Occipital lobe (tissue), 2 donors: Measurements from ENCODE around the gene UBAP2. TPM values are rescaled to one million over a fixed set of nuclear protein-coding genes. Genes with fewer than 3 reads are reported as not detected.
"Not testable (repeated sequence)": the region's sequence is repeated elsewhere in the genome, so short reads cannot be mapped to it uniquely, and the experiment has no call there.

ENCODE experiments used
- DNase-seq: peaks from one replicate; lab custom pipeline; 2025; lab: John Stamatoyannopoulos, UW
- total RNA-seq: library from RNA; depleted of rRNA; stranded (reverse); fragments of >200 nt; gene quantifications from one replicate; pipeline ENCODE4 v1.2.3, GENCODE V29; 2014

The UBAP2 gene
- total RNA-seq, 1 donor from 2014 or later: 68.2 TPM

GRCh38 chr9:33976414-33976813 lies 72.3 kb downstream of the UBAP2 start:
- DNase-seq: no peak

GRCh38 chr9:33972698-33973097 lies 76.0 kb downstream of the UBAP2 start:
- DNase-seq: no peak

- no peak for DNase-seq
These were observed 84.5 kb downstream of the UBAP2 start for GRCh38 chr9:33964086-33964768.

GRCh38 chr9:33962468-33962867 lies 86.2 kb downstream of the UBAP2 start:
- not testable (repeated sequence) for DNase-seq

- DNase-seq: no peak
These were observed 89.0 kb downstream of the UBAP2 start for GRCh38 chr9:33959725-33960124.

- DNase-seq: no peak
These were observed 92.1 kb downstream of the UBAP2 start for GRCh38 chr9:33956544-33956943.

- no peak for DNase-seq
These were observed 96.6 kb downstream of the UBAP2 start for GRCh38 chr9:33952066-33952465.

- no peak for DNase-seq
These were observed 98.3 kb downstream of the UBAP2 start for GRCh38 chr9:33950371-33950770.

GRCh38 chr9:33946779-33947535 lies 101.7 kb downstream of the UBAP2 start:
- DNase-seq: no peak

- no peak for DNase-seq
These were observed 105.3 kb downstream of the UBAP2 start for GRCh38 chr9:33943389-33943788.

GRCh38 chr9:33942471-33943083 lies 106.1 kb downstream of the UBAP2 start:
- no peak for DNase-seq

GRCh38 chr9:33939924-33940874 lies 108.5 kb downstream of the UBAP2 start:
- no peak for DNase-seq

- no peak for DNase-seq
These were observed 114.4 kb downstream of the UBAP2 start for GRCh38 chr9:33934188-33934878.

GRCh38 chr9:33932078-33932807 lies 116.4 kb downstream of the UBAP2 start:
- DNase-seq: no peak

GRCh38 chr9:33931326-33931725 lies 117.4 kb downstream of the UBAP2 start:
- DNase-seq: no peak

GRCh38 chr9:33927694-33928093 lies 121.0 kb downstream of the UBAP2 start:
- DNase-seq: no peak

- DNase-seq: no peak
These were observed 121.8 kb downstream of the UBAP2 start for GRCh38 chr9:33926746-33927485.

GRCh38 chr9:33924978-33925797 lies 123.5 kb downstream of the UBAP2 start:
- DNase-seq: peak; percentile 39
